ENCODE data around the gene YES1. TPM values are rescaled to one million over a fixed set of nuclear protein-coding genes. Genes with fewer than 3 reads are reported as not detected.

The YES1 gene
- total and polyA plus RNA-seq, 2 of the 8 experiments (the other 6 are each of a cell fraction or from before 2014, with no cell fraction given): 14.8 to 94.3 TPM

DNA sequence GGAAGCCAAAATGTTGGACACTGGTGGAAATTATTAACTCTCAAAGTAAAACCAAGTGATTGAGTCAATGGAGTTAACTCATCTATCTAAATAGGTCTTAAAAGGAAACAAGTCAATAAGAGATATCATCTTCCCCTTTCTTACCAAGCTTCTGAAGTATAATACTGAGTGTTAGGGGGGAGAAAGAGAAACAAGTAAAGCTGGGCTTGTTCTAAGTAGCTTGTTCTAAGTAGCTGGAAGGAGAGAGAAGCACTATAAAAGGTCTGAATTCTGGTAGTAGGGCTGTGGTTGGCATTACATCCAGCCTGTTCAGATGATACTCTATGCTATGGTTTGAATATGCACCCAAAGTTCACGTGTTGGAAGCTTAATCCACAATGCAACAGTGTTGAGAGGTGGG is 26.8 kb downstream of the YES1 start:
- peaks cover 5 to 90% of the 10 kb centered on the region in 2 experiments; a peak in 3 of 4 replicates for H3K79me2 ChIP-seq (ENCODE audit: control insufficient read depth in 1 of 2, insufficient read depth in 2 of 2, low read length in 2 of 2)
- no peak overlapping the region for H2AK5ac ChIP-seq (ENCODE audit: low read depth, low read length)
- H3K23ac ChIP-seq (ENCODE audit: insufficient read length): no peak overlapping the region
- no peaks in the 10 kb centered on the region; a peak in 2 of 7 replicates for H3K4me1 ChIP-seq (replicated peaks in 1 of 4; ENCODE audit: control insufficient read depth in 3 of 4, insufficient read depth in 4 of 4, low read length in 3 of 4)
- no peak overlapping the region for H2AFZ ChIP-seq (ENCODE audit: low read length)
- no peak overlapping the region for H3K18ac ChIP-seq (ENCODE audit: extremely low read depth, low read length)
- DNase-seq (ENCODE audit: low read depth in 1 of 2, low spot score in 2 of 2): no peak
- 75% methylated on average over 1 of the region's 1 CpG; no CpG with 5 or more reads in 1 of the 2 experiments for WGBS, 2 experiments (ENCODE audit: extremely low coverage in 1 of 2, insufficient coverage in 1 of 2, insufficient read length in 1 of 2, insufficient replicate concordance in 2 of 2, low coverage in 1 of 2, low lambda C conversion rate in 2 of 2, missing lambda C conversion rate in 1 of 2)
- CTCF ChIA-PET (ENCODE audit: partially characterized antibody): no interaction called here
- no peak overlapping the region for H2BK5ac ChIP-seq (ENCODE audit: low read depth, low read length)
- peaks cover 0 to 1% of the 10 kb centered on the region in 2 experiments for H4K20me1 ChIP-seq (replicated peaks in 1 of 2; ENCODE audit: control insufficient read depth in 1 of 2, insufficient read depth in 2 of 2, low read length in 2 of 2)
- H2BK12ac ChIP-seq (ENCODE audit: low read depth, low read length): no peak overlapping the region
- FAIRE-seq: no peak
- H3K4me3 ChIP-seq (ENCODE audit: extremely low read depth in 1 of 4, insufficient read depth in 2 of 4, low read depth in 3 of 4, low read length in 4 of 4): no peak overlapping the region
- H3K14ac ChIP-seq (ENCODE audit: insufficient read length): no peak overlapping the region
- no peaks in the 10 kb centered on the region for H3K27me3 ChIP-seq (replicated peaks in 1 of 4; ENCODE audit: control insufficient read depth in 3 of 4, extremely low read depth in 1 of 4, insufficient read depth in 3 of 4, low read length in 3 of 4)
- no peak overlapping the region for H2BK120ac ChIP-seq (replicated peaks; ENCODE audit: low read depth, low read length)
- H2BK20ac ChIP-seq (ENCODE audit: low read length): no peak overlapping the region
- no peak overlapping the region for H3K4me2 ChIP-seq (ENCODE audit: insufficient read depth in 1 of 2, low read depth in 2 of 2, low read length in 2 of 2)
- no peaks in the 10 kb centered on the region for H3K9me3 ChIP-seq (ENCODE audit: insufficient read depth in 2 of 2, low read depth in 1 of 2, low read length in 1 of 2)
- H3K36me3 ChIP-seq (ENCODE audit: control insufficient read depth in 2 of 4, insufficient read depth in 4 of 4, low read length in 3 of 4): no peaks in the 10 kb centered on the region; a peak in 1 of 8 replicates
- H4K5ac ChIP-seq (ENCODE audit: insufficient read length, low read depth, low read length): no peak overlapping the region
- peaks cover 4% of the 10 kb centered on the region for H3K79me1 ChIP-seq (ENCODE audit: low read depth, low read length)
- H4K8ac ChIP-seq (ENCODE audit: extremely low read depth, insufficient read depth, low read length): no peak overlapping the region
- H3K23me2 ChIP-seq (ENCODE audit: low read depth, low read length): no peaks in the 10 kb centered on the region; the same call in 1 of the 2 replicates
- H3K56ac ChIP-seq (replicated peaks; ENCODE audit: insufficient read length, low read depth, low read length): no peak overlapping the region
- H2BK15ac ChIP-seq (ENCODE audit: low read length): no peak overlapping the region; the same call in 1 of the 2 replicates
- H3K9ac ChIP-seq (replicated peaks in 1 of 4; ENCODE audit: extremely low read depth in 1 of 4, low read depth in 3 of 4, low read length in 3 of 4): no peak overlapping the region
- no peak overlapping the region for H4K91ac ChIP-seq (replicated peaks; ENCODE audit: insufficient read length, low read length)
- no peak overlapping the region for H3K27ac ChIP-seq (ENCODE audit: low read depth, low read length)
- no peak overlapping the region for H3K4ac ChIP-seq (replicated peaks; ENCODE audit: insufficient read length, low read depth, low read length)
- POLR2A ChIA-PET (ENCODE audit: partially characterized antibody): no interaction called here
- TF ChIP-seq, protein P1, sequence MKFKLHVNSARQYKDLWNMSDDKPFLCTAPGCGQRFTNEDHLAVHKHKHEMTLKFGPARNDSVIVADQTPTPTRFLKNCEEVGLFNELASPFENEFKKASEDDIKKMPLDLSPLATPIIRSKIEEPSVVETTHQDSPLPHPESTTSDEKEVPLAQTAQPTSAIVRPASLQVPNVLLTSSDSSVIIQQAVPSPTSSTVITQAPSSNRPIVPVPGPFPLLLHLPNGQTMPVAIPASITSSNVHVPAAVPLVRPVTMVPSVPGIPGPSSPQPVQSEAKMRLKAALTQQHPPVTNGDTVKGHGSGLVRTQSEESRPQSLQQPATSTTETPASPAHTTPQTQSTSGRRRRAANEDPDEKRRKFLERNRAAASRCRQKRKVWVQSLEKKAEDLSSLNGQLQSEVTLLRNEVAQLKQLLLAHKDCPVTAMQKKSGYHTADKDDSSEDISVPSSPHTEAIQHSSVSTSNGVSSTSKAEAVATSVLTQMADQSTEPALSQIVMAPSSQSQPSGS (IDR thresholded peaks at IDR 0.05; ENCODE audit: low read length): no peak
- TF ChIP-seq SP4 (IDR thresholded peaks at IDR 0.05; ENCODE audit: low read length) (no peak), PHF8 (conservative IDR thresholded peaks at IDR 0.05; ENCODE audit: low read depth, low read length) (no peak), BCL11A (IDR thresholded peaks at IDR 0.05; ENCODE audit: low read depth in 2 of 2, low read length in 2 of 2) (no peak), FOSL1 (IDR thresholded peaks at IDR 0.05; ENCODE audit: insufficient read depth, low read depth, low read length) (no peak), RNF2 (IDR thresholded peaks at IDR 0.05; ENCODE audit: borderline replicate concordance, low read depth, low read length, missing control alignments, poor library complexity, severe bottlenecking) (no peak), YY1 (IDR thresholded peaks at IDR 0.05; ENCODE audit: low read depth, low read length) (no peak), CBX5 (IDR thresholded peaks at IDR 0.05; ENCODE audit: low read depth, low read length) (no peak), CREB1 (IDR thresholded peaks at IDR 0.05) (no peak), SP2 (IDR thresholded peaks at IDR 0.05; ENCODE audit: low read length) (no peak), CEBPB (IDR thresholded peaks at IDR 0.05; ENCODE audit: low read depth, low read length) (no peak), JUN (IDR thresholded peaks at IDR 0.05; ENCODE audit: low read depth, low read length) (no peak)
- TF ChIP-seq, protein P2, sequence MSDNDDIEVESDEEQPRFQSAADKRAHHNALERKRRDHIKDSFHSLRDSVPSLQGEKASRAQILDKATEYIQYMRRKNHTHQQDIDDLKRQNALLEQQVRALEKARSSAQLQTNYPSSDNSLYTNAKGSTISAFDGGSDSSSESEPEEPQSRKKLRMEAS (IDR thresholded peaks at IDR 0.05): no peak
